ENCODE results near the gene IQGAP1.

The IQGAP1 gene

GRCh38 chr15:90458061-90458460 is 70.0 kb downstream of the IQGAP1 start:
- H3K9me3 ChIP-seq (ENCODE audit: control insufficient read depth, low read length) = no peaks in the 10 kb centered on the region
- H3K4me3 ChIP-seq (ENCODE audit: low read length) = no peak overlapping the region
- H3K36me3 ChIP-seq (ENCODE audit: control insufficient read depth, insufficient read depth, low read length) = no peaks in the 10 kb centered on the region
- no peaks in the 10 kb centered on the region for H3K27me3 ChIP-seq (ENCODE audit: control insufficient read depth, insufficient read depth, low read length)
- H3K4me1 ChIP-seq (ENCODE audit: control insufficient read depth, insufficient read depth, low read length) = no peaks in the 10 kb centered on the region
- H3K9ac ChIP-seq (ENCODE audit: low read length) = no peak overlapping the region

DNA sequence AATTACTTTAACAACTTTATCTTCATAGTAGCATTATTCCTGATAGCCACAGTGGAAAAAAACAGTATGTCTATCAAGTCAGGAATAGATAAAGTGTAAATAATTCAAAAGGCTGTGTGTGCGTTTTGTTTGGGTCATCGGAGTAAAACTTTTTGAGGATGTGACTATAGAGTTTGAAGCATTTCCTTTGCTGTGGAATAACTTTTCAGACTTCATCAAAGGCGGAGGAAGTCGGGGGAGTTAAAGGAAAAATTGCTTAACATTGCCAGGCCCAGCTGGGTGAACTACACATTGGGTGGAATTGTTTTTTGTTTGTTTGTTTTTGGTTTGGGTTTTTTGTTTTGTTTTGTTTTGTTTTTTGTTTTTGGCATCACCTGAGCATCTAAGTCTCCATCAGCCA is 71.3 kb downstream of the IQGAP1 start:
- H3K9ac ChIP-seq (ENCODE audit: low read length) = no peak overlapping the region
- no peaks in the 10 kb centered on the region for H3K9me3 ChIP-seq (ENCODE audit: control insufficient read depth, low read length)
- no peaks in the 10 kb centered on the region for H3K27me3 ChIP-seq (ENCODE audit: control insufficient read depth, insufficient read depth, low read length)
- H3K4me3 ChIP-seq (ENCODE audit: low read length) = no peak overlapping the region
- no peaks in the 10 kb centered on the region for H3K36me3 ChIP-seq (ENCODE audit: control insufficient read depth, insufficient read depth, low read length)
- peaks cover 6% of the 10 kb centered on the region for H3K4me1 ChIP-seq (ENCODE audit: control insufficient read depth, insufficient read depth, low read length)

- no peak overlapping the region for H3K4me3 ChIP-seq (ENCODE audit: low read length)
- no peaks in the 10 kb centered on the region for H3K27me3 ChIP-seq (ENCODE audit: control insufficient read depth, insufficient read depth, low read length)
- H3K4me1 ChIP-seq (ENCODE audit: control insufficient read depth, insufficient read depth, low read length) = peaks cover 12% of the 10 kb centered on the region
- H3K36me3 ChIP-seq (ENCODE audit: control insufficient read depth, insufficient read depth, low read length) = no peaks in the 10 kb centered on the region
- H3K9me3 ChIP-seq (ENCODE audit: control insufficient read depth, low read length) = no peaks in the 10 kb centered on the region
- no peak overlapping the region for H3K9ac ChIP-seq (ENCODE audit: low read length)
Observed at GRCh38 chr15:90460142-90460824, 72.2 kb downstream of the IQGAP1 start.

GRCh38 chr15:90463381-90463780 is 75.3 kb downstream of the IQGAP1 start:
- H3K9ac ChIP-seq (ENCODE audit: low read length) = no peak overlapping the region
- H3K27me3 ChIP-seq (ENCODE audit: control insufficient read depth, insufficient read depth, low read length) = no peaks in the 10 kb centered on the region
- H3K4me3 ChIP-seq (ENCODE audit: low read length) = no peak overlapping the region
- H3K9me3 ChIP-seq (ENCODE audit: control insufficient read depth, low read length) = no peaks in the 10 kb centered on the region
- H3K36me3 ChIP-seq (ENCODE audit: control insufficient read depth, insufficient read depth, low read length) = peaks cover 7% of the 10 kb centered on the region
- H3K4me1 ChIP-seq (ENCODE audit: control insufficient read depth, insufficient read depth, low read length) = peaks cover 14% of the 10 kb centered on the region

DNA sequence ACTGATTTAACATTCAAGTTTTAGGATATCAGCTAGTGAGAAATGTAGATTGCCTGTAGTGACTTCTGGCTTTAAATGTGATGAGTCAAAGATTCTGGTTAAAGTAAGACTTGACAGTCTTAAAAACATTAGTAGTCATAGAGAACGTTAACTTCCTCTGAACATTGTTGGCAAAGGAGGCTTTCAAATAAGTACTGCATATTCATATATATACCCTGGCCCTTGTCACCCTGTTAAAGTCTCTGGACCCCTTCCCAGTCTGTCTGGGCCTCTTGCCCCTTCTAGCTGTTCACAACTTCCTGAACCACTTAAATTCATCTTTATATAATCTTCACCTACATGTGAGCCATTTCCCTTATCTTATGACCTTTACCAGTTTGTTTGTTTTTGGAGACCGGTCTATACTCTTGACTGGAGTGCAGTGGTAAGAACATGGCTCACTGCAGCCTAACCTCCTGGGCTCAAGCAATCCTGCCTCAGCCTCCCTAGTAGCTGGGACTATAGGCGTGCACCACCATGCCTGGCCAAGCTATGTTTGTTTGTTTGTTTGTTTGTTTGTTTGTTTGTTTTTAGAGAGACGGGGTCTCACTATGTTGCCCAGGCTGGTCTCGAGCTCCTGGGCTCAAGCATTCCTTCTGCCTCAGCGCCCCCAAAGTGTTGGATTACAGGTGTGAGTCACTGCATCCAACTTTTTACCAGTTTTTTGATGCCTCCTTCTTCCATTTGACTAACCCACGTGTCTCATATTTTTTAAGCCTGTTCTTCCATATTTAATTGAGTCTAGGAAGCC is 77.3 kb downstream of the IQGAP1 start:
- H3K27me3 ChIP-seq (ENCODE audit: control insufficient read depth, insufficient read depth, low read length) = no peaks in the 10 kb centered on the region
- no peak overlapping the region for H3K9ac ChIP-seq (ENCODE audit: low read length)
- H3K9me3 ChIP-seq (ENCODE audit: control insufficient read depth, low read length) = no peaks in the 10 kb centered on the region
- H3K4me1 ChIP-seq (ENCODE audit: control insufficient read depth, insufficient read depth, low read length) = peaks cover 14% of the 10 kb centered on the region
- peaks cover 7% of the 10 kb centered on the region for H3K36me3 ChIP-seq (ENCODE audit: control insufficient read depth, insufficient read depth, low read length)
- H3K4me3 ChIP-seq (ENCODE audit: low read length) = no peak overlapping the region

DNA sequence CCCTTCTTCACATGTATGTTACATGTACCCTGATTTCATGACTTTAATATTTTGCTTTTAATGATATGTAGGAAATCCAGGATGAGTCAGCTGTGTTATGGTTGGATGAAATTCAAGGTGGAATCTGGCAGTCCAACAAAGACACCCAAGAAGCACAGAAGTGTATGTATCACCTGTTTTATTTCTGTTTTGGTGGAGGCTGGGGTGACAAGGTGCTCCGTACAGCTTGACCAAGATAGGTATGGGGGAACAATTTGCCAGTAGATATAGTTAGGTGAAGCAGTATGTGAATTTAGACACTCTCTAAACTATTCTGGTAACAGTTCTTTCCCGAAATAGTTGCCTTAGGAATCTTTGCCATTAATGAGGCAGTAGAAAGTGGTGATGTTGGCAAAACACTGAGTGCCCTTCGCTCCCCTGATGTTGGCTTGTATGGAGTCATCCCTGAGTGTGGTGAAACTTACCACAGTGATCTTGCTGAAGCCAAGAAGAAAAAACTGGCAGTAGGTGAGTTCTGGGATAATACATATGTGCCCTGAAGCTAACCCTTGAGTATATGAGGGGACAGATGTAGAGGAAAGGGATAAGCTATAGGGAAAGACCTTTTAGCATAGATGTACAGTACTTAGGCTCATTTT is 78.0 kb downstream of the IQGAP1 start:
- Histone ChIP-seq H3K9me3 (ENCODE audit: control insufficient read depth, low read length) (no peaks in the 10 kb centered on the region), H3K27me3 (ENCODE audit: control insufficient read depth, insufficient read depth, low read length) (no peaks in the 10 kb centered on the region), H3K36me3 (ENCODE audit: control insufficient read depth, insufficient read depth, low read length) (peaks cover 11% of the 10 kb centered on the region), H3K4me3 (ENCODE audit: low read length) (no peak overlapping the region), H3K9ac (ENCODE audit: low read length) (no peak overlapping the region), H3K4me1 (ENCODE audit: control insufficient read depth, insufficient read depth, low read length) (peaks cover 14% of the 10 kb centered on the region)

GRCh38 chr15:90469723-90470122 is 81.7 kb downstream of the IQGAP1 start:
- no peak overlapping the region for H3K9ac ChIP-seq (ENCODE audit: low read length)
- H3K36me3 ChIP-seq (ENCODE audit: control insufficient read depth, insufficient read depth, low read length) = peaks cover 13% of the 10 kb centered on the region
- no peaks in the 10 kb centered on the region for H3K27me3 ChIP-seq (ENCODE audit: control insufficient read depth, insufficient read depth, low read length)
- H3K4me3 ChIP-seq (ENCODE audit: low read length) = no peak overlapping the region
- peaks cover 8% of the 10 kb centered on the region for H3K4me1 ChIP-seq (ENCODE audit: control insufficient read depth, insufficient read depth, low read length)
- no peaks in the 10 kb centered on the region for H3K9me3 ChIP-seq (ENCODE audit: control insufficient read depth, low read length)

DNA sequence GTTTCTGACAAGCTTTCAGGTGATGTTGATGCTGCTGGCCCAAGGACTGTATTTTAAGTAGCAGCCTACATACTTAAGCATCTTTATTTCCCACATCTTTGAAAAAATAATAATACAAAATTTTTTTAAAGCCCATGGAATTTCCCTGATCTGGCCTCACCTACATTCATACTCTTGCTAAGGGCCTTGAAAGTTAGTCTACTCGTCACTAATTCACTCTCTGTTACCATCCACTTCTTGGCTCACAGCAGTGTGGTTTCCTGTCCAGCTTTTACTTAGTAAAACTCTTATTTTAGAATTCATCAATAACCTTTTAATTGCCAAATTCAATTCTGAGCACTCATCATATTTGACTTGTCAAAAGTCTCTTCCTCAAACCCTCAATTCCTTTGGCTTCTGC is 82.4 kb downstream of the IQGAP1 start:
- Histone ChIP-seq H3K4me1 (ENCODE audit: control insufficient read depth, insufficient read depth, low read length) (peaks cover 1% of the 10 kb centered on the region), H3K9ac (ENCODE audit: low read length) (no peak overlapping the region), H3K9me3 (ENCODE audit: control insufficient read depth, low read length) (no peaks in the 10 kb centered on the region), H3K27me3 (ENCODE audit: control insufficient read depth, insufficient read depth, low read length) (no peaks in the 10 kb centered on the region), H3K36me3 (ENCODE audit: control insufficient read depth, insufficient read depth, low read length) (peaks cover 13% of the 10 kb centered on the region), H3K4me3 (ENCODE audit: low read length) (no peak overlapping the region)

DNA sequence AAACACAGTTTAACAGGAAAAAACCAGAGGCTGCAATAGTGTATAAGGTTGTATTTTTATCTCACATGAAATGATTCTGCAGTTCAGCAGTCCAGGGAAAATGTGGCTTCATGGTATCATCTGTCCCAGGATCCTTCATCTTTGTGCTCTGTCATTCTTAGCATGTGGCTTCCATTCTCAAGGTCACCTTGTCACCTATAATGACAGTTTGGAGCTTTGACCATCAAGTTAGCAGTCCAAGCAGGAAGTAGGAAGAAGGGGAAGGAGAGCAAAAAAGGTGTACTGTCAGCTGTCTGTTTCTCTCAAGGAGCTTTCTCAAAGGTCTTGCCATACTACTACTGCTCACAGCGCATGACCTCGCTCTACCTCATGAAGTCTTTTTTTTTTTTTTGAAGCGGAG is 83.1 kb downstream of the IQGAP1 start:
- H3K27me3 ChIP-seq (ENCODE audit: control insufficient read depth, insufficient read depth, low read length) = no peaks in the 10 kb centered on the region
- H3K4me1 ChIP-seq (ENCODE audit: control insufficient read depth, insufficient read depth, low read length) = no peaks in the 10 kb centered on the region
- H3K9ac ChIP-seq (ENCODE audit: low read length) = no peak overlapping the region
- no peak overlapping the region for H3K4me3 ChIP-seq (ENCODE audit: low read length)
- H3K9me3 ChIP-seq (ENCODE audit: control insufficient read depth, low read length) = no peaks in the 10 kb centered on the region
- peaks cover 9% of the 10 kb centered on the region for H3K36me3 ChIP-seq (ENCODE audit: control insufficient read depth, insufficient read depth, low read length)

GRCh38 chr15:90471769-90472168 is 83.7 kb downstream of the IQGAP1 start:
- Histone ChIP-seq H3K4me1 (ENCODE audit: control insufficient read depth, insufficient read depth, low read length) (no peaks in the 10 kb centered on the region), H3K9ac (ENCODE audit: low read length) (no peak overlapping the region), H3K4me3 (ENCODE audit: low read length) (no peak overlapping the region), H3K27me3 (ENCODE audit: control insufficient read depth, insufficient read depth, low read length) (no peaks in the 10 kb centered on the region), H3K9me3 (ENCODE audit: control insufficient read depth, low read length) (no peaks in the 10 kb centered on the region), H3K36me3 (ENCODE audit: control insufficient read depth, insufficient read depth, low read length) (peaks cover 6% of the 10 kb centered on the region)

DNA sequence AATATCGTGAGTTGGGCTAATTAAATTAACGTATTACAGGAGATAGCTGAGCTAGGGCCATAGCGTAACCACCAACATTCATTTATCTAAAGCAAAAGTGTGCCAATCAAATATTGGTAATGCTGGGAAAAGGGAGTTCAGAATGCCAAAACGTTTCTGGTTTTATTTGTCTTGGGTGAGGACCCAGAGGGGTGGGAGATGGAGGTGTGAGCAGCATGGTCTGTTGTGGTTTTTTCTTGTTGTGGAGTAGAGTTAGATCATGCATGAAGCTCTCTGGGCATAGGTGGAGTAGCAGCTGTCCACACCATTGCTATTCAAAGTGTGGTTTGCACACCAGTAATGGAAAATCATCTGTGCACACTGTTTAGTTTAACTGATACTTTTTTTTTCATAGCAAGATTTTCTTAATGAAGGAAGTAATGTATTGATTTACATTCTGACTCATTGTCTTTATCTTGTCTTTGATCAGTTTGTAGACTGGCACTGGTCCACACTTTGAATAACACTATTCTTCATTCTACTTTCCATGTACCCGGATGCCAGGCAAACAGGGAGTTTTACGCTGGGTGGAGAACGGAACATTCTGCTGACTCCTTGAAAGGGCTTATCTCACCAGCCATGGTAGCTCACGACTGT is 90.9 kb downstream of the IQGAP1 start:
- H3K27me3 ChIP-seq (ENCODE audit: control insufficient read depth, insufficient read depth, low read length) = no peaks in the 10 kb centered on the region
- no peak overlapping the region for H3K9ac ChIP-seq (ENCODE audit: low read length)
- peaks cover 7% of the 10 kb centered on the region for H3K4me1 ChIP-seq (ENCODE audit: control insufficient read depth, insufficient read depth, low read length)
- no peaks in the 10 kb centered on the region for H3K9me3 ChIP-seq (ENCODE audit: control insufficient read depth, low read length)
- no peak overlapping the region for H3K4me3 ChIP-seq (ENCODE audit: low read length)
- peaks cover 13% of the 10 kb centered on the region for H3K36me3 ChIP-seq (ENCODE audit: control insufficient read depth, insufficient read depth, low read length)

DNA sequence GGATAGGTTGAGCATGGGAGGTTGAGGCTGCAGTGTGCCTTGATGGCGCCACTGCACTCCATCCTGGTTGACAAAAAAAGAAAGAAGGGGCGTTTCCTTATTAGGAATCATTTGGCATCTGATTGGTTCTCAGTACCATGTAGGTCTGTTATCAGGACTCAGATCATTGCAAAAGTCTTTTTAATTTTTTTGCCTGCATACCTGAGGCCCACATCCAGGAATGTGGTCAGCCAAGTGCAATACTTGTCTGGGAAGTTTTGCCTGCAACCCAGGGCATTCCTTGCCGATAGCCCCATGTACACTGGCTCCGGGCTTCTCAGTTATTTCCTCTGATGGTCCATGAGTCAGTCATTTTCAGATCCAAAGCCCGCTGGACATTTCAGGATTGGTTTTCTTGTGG is 91.6 kb downstream of the IQGAP1 start:
- no peaks in the 10 kb centered on the region for H3K9me3 ChIP-seq (ENCODE audit: control insufficient read depth, low read length)
- H3K36me3 ChIP-seq (ENCODE audit: control insufficient read depth, insufficient read depth, low read length) = peaks cover 13% of the 10 kb centered on the region
- no peak overlapping the region for H3K9ac ChIP-seq (ENCODE audit: low read length)
- peaks cover 7% of the 10 kb centered on the region for H3K4me1 ChIP-seq (ENCODE audit: control insufficient read depth, insufficient read depth, low read length)
- H3K4me3 ChIP-seq (ENCODE audit: low read length) = no peak overlapping the region
- no peaks in the 10 kb centered on the region for H3K27me3 ChIP-seq (ENCODE audit: control insufficient read depth, insufficient read depth, low read length)
